ENCODE data around the gene SLC11A1. TPM values are rescaled to one million over a fixed set of nuclear protein-coding genes. Genes with fewer than 3 reads are reported as not detected.

Gene SLC11A1
- total and polyA plus RNA-seq, 11 donors: 0.96 to 31.0 (median 4.5) TPM

DNA sequence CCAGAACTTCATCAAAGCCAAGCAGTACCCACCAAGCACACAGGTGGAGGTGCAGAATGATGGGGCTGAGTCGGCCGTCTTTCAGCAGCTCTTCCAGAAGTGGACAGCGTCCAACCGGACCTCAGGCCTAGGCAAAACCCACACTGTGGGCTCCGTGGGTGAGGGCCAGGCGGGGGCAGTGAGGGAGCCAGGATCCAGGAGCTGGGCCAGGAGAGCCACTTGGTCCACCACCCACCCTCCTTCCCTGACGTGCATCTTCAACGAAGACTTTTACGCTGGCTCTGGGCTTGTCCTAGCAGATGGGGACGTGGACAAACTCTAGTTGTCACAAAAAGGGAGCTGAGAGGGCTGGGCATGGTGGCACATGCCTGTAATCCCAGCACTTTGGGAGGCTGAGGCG is 48.6 kb downstream of the SLC11A1 start:
- ATAC-seq (no peak), DNase-seq (no peak)
- H3K4me3 ChIP-seq: no peak overlapping the region
- H3K27me3 ChIP-seq: no peaks in the 10 kb centered on the region
- intact Hi-C loops (cut with DNase I): no loop called here
- no peaks in the 10 kb centered on the region for H3K36me3 ChIP-seq
- no peak overlapping the region for H3K27ac ChIP-seq
- TF ChIP-seq, protein P1, sequence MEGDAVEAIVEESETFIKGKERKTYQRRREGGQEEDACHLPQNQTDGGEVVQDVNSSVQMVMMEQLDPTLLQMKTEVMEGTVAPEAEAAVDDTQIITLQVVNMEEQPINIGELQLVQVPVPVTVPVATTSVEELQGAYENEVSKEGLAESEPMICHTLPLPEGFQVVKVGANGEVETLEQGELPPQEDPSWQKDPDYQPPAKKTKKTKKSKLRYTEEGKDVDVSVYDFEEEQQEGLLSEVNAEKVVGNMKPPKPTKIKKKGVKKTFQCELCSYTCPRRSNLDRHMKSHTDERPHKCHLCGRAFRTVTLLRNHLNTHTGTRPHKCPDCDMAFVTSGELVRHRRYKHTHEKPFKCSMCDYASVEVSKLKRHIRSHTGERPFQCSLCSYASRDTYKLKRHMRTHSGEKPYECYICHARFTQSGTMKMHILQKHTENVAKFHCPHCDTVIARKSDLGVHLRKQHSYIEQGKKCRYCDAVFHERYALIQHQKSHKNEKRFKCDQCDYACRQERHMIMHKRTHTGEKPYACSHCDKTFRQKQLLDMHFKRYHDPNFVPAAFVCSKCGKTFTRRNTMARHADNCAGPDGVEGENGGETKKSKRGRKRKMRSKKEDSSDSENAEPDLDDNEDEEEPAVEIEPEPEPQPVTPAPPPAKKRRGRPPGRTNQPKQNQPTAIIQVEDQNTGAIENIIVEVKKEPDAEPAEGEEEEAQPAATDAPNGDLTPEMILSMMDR (IDR thresholded peaks at IDR 0.05): no peak
- TF ChIP-seq POLR2A (IDR thresholded peaks at IDR 0.05): no peak
- H3K4me1 ChIP-seq: no peaks in the 10 kb centered on the region
- no peaks in the 10 kb centered on the region for H3K9me3 ChIP-seq
- 90 to 99% (median 93%) methylated on average over 9 to 11 of the region's 11 CpGs for WGBS, 4 donors

- 77 to 89% (median 83%) methylated on average over 8 to 10 of the region's 10 CpGs for WGBS, 4 donors
- no peaks in the 10 kb centered on the region for H3K4me1 ChIP-seq
- no peak overlapping the region for H3K4me3 ChIP-seq
- ATAC-seq (no peak), DNase-seq (no peak)
- TF ChIP-seq, protein P1 (IDR thresholded peaks at IDR 0.05): no peak
- no peak for TF ChIP-seq POLR2A (IDR thresholded peaks at IDR 0.05)
- H3K36me3 ChIP-seq: no peaks in the 10 kb centered on the region
- no peak overlapping the region for H3K27ac ChIP-seq
- H3K27me3 ChIP-seq: no peaks in the 10 kb centered on the region
- intact Hi-C loops (cut with DNase I): no loop called here
- H3K9me3 ChIP-seq: no peaks in the 10 kb centered on the region
Observed at GRCh38 chr2:218431878-218432277, 49.8 kb downstream of the SLC11A1 start.

DNA sequence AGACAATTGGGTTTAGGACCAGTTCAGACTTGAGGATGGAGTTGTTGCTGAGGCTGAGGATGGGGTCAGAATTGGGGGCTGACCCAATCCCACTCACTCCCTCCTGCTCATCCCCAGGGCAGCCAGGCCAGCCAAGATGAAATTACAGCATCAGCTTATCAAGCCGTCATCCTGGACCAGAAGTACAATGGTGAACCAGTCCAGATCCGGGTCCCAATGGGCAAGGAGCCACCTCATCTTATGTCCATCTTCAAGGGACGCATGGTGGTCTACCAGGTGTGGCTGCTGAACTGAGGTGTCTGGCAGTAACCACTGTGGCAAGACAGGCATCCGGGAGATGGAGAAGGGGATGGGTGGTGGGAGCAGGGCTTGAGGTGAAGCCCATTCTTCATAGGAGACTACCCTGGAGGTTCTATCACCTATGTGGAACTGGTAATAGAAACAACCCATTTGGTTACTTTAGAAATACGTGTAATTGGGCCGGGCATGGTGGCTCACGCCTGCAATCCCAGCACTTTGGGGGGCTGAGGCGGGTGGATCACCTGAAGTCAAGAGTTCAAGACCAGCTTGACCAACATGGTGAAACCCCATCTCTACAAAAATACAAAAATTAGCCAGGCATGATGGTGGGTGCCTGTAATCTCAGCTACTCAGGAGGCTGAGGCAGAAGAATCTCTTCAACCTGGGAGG is 50.7 kb downstream of the SLC11A1 start:
- TF ChIP-seq POLR2A (IDR thresholded peaks at IDR 0.05): no peak
- TF ChIP-seq, protein P1 (IDR thresholded peaks at IDR 0.05): no peak
- intact Hi-C loops (cut with DNase I): no loop called here
- Histone ChIP-seq H3K27ac (no peak overlapping the region), H3K27me3 (no peaks in the 10 kb centered on the region), H3K9me3 (no peaks in the 10 kb centered on the region), H3K4me1 (peaks cover 0 to 4% (median 0%) of the 10 kb centered on the region in 12 donors), H3K4me3 (no peak overlapping the region), H3K36me3 (no peaks in the 10 kb centered on the region)
- no peak for DNase-seq
- ATAC-seq: no peak
- 91 to 96% (median 94%) methylated on average over 8 of the region's 8 CpGs for WGBS, 4 donors

GRCh38 chr2:218434456-218434855 is 52.4 kb downstream of the SLC11A1 start:
- Histone ChIP-seq H3K9me3 (no peaks in the 10 kb centered on the region), H3K27me3 (no peaks in the 10 kb centered on the region), H3K4me1 (peaks cover 0 to 6% (median 0%) of the 10 kb centered on the region in 12 donors), H3K36me3 (no peaks in the 10 kb centered on the region), H3K4me3 (no peak overlapping the region), H3K27ac (no peak overlapping the region)
- ATAC-seq: no peak
- no peak for DNase-seq
- TF ChIP-seq, protein P1 (IDR thresholded peaks at IDR 0.05): no peak
- no peak for TF ChIP-seq POLR2A (IDR thresholded peaks at IDR 0.05)
- intact Hi-C loops (cut with DNase I): no loop called here
- 92 to 95% (median 94%) methylated on average over 9 of the region's 9 CpGs for WGBS, 4 donors

Data from heart left ventricle (tissue), 16 donors.